Measurements from ENCODE around the gene YWHAE. TPM values are rescaled to one million over a fixed set of nuclear protein-coding genes. Genes with fewer than 3 reads are reported as not detected.
A peak's percentile ranks its signal among the peaks of the same experiment; 100 is the strongest.

YWHAE gene
- total and polyA plus RNA-seq, 9 of the 15 experiments (the other 6 are each of a cell fraction or from before 2014, with no cell fraction given), result 184 to 727 (median 448) TPM

DNA sequence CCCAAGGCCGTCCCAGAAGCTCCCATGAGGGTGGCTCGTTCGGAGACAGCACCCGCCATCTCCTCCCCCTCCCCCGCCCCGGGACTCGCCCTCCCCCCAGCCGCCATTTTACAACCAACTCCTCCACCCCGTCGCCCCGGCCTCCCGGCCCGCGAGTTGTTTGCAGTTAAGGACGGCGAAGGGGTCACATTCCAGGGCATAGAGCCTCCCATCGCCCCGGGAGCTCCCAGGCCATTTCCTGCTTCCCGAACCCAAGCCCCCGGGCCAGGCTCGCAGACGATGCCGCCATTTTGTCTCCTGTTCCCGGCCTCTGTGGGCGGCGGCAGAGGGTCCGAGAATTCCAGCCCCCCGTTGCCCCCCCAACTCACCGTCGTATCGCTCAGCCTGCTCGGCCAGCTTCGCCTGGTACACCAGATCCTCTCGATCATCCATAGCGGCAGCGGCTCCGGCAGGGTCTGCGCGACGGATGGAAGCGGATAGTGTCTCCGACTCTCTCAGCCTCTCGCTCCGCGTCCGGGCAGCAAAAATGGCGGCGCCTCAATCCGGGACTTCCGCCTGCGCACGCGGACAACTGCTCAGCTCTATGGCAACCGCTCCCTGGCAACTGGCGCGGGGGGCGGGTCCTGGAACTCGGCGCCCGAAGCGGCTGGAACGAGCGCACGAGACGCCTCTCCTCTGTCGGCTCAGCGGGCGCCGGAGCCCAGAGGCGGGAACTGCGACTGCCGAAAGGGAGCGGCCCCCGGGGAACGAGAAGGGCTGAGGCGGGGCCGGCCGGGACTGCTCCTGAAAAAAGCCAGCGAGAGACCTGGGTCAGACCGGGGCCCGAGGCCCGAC, at the start of gene YWHAE (continued):
- TF ChIP-seq BDP1 (IDR thresholded peaks at IDR 0.05; ENCODE audit: insufficient read depth, insufficient read length) (no peak), ZNF707 (CRISPR knock-in tag; conservative IDR thresholded peaks at IDR 0.05) (no peak), ATF7 (IDR thresholded peaks at IDR 0.05) (peak; percentile 66), FOXA1 (IDR thresholded peaks at IDR 0.05; ENCODE audit: borderline replicate concordance) (no peak), CSDE1 (IDR thresholded peaks at IDR 0.05) (peak; percentile 89 to 91), ARHGAP35 (IDR thresholded peaks at IDR 0.05; ENCODE audit: partially characterized antibody) (no peak), CREB1 (IDR thresholded peaks at IDR 0.05) (no peak), CREB1 (CRISPR knock-in tag; IDR thresholded peaks at IDR 0.05) (peak; percentile 52; the same call in 1 of the 2 replicates), RBBP5 (IDR thresholded peaks at IDR 0.05; ENCODE audit: borderline replicate concordance, insufficient read depth, low read length, poor library complexity, severe bottlenecking) (peak; percentile 95), MXI1 (IDR thresholded peaks at IDR 0.05; ENCODE audit: low read depth, low read length) (peak; percentile 96), TBL1XR1 (IDR thresholded peaks at IDR 0.05; ENCODE audit: low read length in 2 of 2) (0 out of 4 replicates have a peak, but pooled peaks of 1 of the 2 experiments have one; percentile 41), TAF7 (tag; IDR thresholded peaks at IDR 0.05) (peak; percentile 99), EGR1 (conservative IDR thresholded peaks at IDR 0.05) (peak; percentile 73), PRPF4 (IDR thresholded peaks at IDR 0.05; ENCODE audit: insufficient read depth, low read depth, low read length, poor library complexity, severe bottlenecking) (peak; percentile 59), CTBP1 (IDR thresholded peaks at IDR 0.05; ENCODE audit: borderline replicate concordance) (peak; percentile 71), POLR2B (IDR thresholded peaks at IDR 0.05; ENCODE audit: low read depth, partially characterized antibody) (peak; percentile 92), KAT8 (IDR thresholded peaks at IDR 0.05; ENCODE audit: low read depth) (peak; percentile 99), SRSF1 (IDR thresholded peaks at IDR 0.05; ENCODE audit: low read depth, low read length) (peak; percentile 79; the same call in 1 of the 2 replicates), MBD2 (IDR thresholded peaks at IDR 0.05; ENCODE audit: borderline replicate concordance, low read depth) (peak; percentile 66; the same call in 1 of the 2 replicates), ZBED1 (IDR thresholded peaks at IDR 0.05) (peak; percentile 63; the same call in 1 of the 2 replicates)
- TF ChIP-seq, protein P1, sequence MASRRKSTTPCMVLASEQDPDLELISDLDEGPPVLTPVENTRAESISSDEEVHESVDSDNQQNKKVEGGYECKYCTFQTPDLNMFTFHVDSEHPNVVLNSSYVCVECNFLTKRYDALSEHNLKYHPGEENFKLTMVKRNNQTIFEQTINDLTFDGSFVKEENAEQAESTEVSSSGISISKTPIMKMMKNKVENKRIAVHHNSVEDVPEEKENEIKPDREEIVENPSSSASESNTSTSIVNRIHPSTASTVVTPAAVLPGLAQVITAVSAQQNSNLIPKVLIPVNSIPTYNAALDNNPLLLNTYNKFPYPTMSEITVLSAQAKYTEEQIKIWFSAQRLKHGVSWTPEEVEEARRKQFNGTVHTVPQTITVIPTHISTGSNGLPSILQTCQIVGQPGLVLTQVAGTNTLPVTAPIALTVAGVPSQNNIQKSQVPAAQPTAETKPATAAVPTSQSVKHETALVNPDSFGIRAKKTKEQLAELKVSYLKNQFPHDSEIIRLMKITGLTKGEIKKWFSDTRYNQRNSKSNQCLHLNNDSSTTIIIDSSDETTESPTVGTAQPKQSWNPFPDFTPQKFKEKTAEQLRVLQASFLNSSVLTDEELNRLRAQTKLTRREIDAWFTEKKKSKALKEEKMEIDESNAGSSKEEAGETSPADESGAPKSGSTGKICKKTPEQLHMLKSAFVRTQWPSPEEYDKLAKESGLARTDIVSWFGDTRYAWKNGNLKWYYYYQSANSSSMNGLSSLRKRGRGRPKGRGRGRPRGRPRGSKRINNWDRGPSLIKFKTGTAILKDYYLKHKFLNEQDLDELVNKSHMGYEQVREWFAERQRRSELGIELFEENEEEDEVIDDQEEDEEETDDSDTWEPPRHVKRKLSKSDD (conservative IDR thresholded peaks at IDR 0.05; ENCODE audit: low read length), result peak; percentile 57; the same call in 1 of the 2 replicates
- TF ChIP-seq, protein P2, sequence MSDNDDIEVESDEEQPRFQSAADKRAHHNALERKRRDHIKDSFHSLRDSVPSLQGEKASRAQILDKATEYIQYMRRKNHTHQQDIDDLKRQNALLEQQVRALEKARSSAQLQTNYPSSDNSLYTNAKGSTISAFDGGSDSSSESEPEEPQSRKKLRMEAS (CRISPR knock-in tag; IDR thresholded peaks at IDR 0.05), result peak; percentile 84
- TF ChIP-seq, protein P3, sequence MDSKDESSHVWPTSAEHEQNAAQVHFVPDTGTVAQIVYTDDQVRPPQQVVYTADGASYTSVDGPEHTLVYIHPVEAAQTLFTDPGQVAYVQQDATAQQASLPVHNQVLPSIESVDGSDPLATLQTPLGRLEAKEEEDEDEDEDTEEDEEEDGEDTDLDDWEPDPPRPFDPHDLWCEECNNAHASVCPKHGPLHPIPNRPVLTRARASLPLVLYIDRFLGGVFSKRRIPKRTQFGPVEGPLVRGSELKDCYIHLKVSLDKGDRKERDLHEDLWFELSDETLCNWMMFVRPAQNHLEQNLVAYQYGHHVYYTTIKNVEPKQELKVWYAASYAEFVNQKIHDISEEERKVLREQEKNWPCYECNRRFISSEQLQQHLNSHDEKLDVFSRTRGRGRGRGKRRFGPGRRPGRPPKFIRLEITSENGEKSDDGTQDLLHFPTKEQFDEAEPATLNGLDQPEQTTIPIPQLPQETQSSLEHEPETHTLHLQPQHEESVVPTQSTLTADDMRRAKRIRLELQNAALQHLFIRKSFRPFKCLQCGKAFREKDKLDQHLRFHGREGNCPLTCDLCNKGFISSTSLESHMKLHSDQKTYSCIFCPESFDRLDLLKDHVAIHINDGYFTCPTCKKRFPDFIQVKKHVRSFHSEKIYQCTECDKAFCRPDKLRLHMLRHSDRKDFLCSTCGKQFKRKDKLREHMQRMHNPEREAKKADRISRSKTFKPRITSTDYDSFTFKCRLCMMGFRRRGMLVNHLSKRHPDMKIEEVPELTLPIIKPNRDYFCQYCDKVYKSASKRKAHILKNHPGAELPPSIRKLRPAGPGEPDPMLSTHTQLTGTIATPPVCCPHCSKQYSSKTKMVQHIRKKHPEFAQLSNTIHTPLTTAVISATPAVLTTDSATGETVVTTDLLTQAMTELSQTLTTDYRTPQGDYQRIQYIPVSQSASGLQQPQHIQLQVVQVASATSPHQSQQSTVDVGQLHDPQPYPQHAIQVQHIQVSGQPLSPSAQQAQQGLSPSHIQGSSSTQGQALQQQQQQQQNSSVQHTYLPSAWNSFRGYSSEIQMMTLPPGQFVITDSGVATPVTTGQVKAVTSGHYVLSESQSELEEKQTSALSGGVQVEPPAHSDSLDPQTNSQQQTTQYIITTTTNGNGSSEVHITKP (IDR thresholded peaks at IDR 0.05; ENCODE audit: partially characterized antibody), result no peak

All from K562 (cell line).